PC-9 (cell line): ENCODE data around the gene COX10.

Source experiments
- EZH2 ChIP-seq: fragments of 200-600 bp; sonication (generic); IDR thresholded peaks from 2 replicates; pipeline ENCODE4 v1.8.0; 2017; ENCODE audit warnings: antibody characterized with exemption, low read depth
- TF ChIP-seq, protein P1 (sequence below): fragments of 200-600 bp; sonication (generic); conservative IDR thresholded peaks from 2 replicates; pipeline ENCODE4 v1.6.1; 2017; ENCODE audit warnings: mixed run types, antibody characterized with exemption, mild to moderate bottlenecking, moderate library complexity

DNA sequence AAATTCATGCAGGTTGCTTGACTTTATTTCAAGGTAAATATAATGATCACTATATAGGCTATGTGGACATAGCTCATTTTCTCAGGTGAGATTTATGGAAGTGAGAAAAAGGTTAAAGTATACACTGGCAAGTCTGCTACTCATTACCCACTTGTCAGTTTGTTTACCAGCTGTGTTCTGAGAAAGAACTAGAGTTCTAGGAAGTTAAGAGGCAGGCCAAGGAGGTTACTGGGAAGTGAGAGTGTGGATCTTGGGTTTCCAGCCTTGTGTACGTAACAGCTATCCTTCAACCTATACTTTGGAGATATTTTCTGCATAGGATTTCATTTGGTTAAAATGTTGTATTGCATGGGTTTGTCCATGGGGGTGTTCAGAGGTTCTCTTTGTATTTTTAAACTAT lies 31.9 kb upstream of the COX10 start:
- TF ChIP-seq, protein P1, sequence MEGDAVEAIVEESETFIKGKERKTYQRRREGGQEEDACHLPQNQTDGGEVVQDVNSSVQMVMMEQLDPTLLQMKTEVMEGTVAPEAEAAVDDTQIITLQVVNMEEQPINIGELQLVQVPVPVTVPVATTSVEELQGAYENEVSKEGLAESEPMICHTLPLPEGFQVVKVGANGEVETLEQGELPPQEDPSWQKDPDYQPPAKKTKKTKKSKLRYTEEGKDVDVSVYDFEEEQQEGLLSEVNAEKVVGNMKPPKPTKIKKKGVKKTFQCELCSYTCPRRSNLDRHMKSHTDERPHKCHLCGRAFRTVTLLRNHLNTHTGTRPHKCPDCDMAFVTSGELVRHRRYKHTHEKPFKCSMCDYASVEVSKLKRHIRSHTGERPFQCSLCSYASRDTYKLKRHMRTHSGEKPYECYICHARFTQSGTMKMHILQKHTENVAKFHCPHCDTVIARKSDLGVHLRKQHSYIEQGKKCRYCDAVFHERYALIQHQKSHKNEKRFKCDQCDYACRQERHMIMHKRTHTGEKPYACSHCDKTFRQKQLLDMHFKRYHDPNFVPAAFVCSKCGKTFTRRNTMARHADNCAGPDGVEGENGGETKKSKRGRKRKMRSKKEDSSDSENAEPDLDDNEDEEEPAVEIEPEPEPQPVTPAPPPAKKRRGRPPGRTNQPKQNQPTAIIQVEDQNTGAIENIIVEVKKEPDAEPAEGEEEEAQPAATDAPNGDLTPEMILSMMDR = no peak
- no peak for TF ChIP-seq EZH2
